ENCODE data around the gene ITGA1. TPM values are rescaled to one million over a fixed set of nuclear protein-coding genes. Genes with fewer than 3 reads are reported as not detected.

ITGA1 gene
- polyA plus RNA-seq, 3 donors: 0.33 to 0.89 (median 0.79) TPM

DNA sequence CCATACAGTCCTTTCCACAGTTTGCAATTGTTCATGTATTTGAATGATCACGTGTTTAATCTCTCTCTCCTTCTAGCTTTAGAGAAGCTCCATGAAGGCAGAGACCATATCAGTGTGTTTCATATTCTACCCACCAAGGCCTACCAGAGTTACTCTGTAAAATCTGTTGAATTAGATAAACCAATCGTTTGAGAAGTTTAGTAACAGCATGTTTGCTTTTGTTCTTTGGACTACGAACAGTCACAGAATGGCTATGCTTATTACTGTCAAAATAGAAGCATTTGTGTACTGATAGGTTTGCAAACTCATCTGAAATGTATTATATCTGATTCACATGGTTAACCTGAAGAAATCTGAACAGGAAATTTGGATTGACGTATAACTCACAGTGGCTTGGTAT is 93.8 kb downstream of the ITGA1 start:
- H3K79me2 ChIP-seq (ENCODE audit: insufficient read depth, low read length): no peaks in the 10 kb centered on the region
- no peak overlapping the region for H3K27ac Mint-ChIP-seq

DNA sequence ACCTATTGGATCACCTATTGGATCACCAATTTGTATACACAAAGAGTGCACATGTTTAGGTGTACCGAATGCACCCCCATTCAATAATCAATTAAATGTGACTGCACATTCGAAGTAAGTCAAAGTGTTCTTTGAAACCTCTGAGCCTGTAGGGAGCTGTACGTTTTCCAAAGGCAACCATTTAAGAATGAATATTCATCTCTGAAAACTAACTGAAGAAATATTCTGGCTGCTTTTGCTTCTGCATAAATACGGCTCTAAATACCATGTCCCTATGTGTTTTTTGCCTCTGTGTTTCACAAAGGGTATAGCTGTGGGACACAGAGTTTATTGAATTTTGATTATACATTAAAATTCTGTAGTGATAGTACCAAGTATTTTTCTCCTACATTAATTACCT is 95.4 kb downstream of the ITGA1 start:
- no peak overlapping the region for H3K27ac ChIP-seq (ENCODE audit: low read depth in 1 of 2, low read length in 2 of 2)
- no peaks in the 10 kb centered on the region for H3K79me2 ChIP-seq (ENCODE audit: insufficient read depth, low read length)
- 93% methylated on average over 2 of the region's 4 CpGs for WGBS (ENCODE audit: insufficient coverage)
- Mint-ChIP-seq H3K9me3 (peaks cover 0 to 12% (median 1%) of the 10 kb centered on the region in 7 donors), H3K27me3 (ENCODE audit: low read depth in 3 of 3) (peaks cover 2 to 10% (median 2%) of the 10 kb centered on the region in 3 donors), H3K4me1 (no peaks in the 10 kb centered on the region), H3K36me3 (no peaks in the 10 kb centered on the region), H3K4me3 (no peak overlapping the region), H3K27ac (no peak overlapping the region)
- H2AFZ ChIP-seq (ENCODE audit: insufficient read depth, low read depth, low read length, poor library complexity, severe bottlenecking): no peak overlapping the region
- no peaks in the 10 kb centered on the region for H3K9me3 ChIP-seq (replicated peaks in 1 of 2; ENCODE audit: control insufficient read depth in 1 of 2, insufficient read depth in 1 of 2, low read length in 2 of 2)
- no peaks in the 10 kb centered on the region for H3K4me1 ChIP-seq (ENCODE audit: control insufficient read depth in 1 of 2, insufficient read depth in 2 of 2, low read length in 2 of 2)
- no peaks in the 10 kb centered on the region for H4K20me1 ChIP-seq (ENCODE audit: insufficient read depth, low read length)
- no peaks in the 10 kb centered on the region for H3K27me3 ChIP-seq (ENCODE audit: control insufficient read depth in 2 of 2, insufficient read depth in 2 of 2, low read length in 2 of 2)
- TF ChIP-seq, protein P1, sequence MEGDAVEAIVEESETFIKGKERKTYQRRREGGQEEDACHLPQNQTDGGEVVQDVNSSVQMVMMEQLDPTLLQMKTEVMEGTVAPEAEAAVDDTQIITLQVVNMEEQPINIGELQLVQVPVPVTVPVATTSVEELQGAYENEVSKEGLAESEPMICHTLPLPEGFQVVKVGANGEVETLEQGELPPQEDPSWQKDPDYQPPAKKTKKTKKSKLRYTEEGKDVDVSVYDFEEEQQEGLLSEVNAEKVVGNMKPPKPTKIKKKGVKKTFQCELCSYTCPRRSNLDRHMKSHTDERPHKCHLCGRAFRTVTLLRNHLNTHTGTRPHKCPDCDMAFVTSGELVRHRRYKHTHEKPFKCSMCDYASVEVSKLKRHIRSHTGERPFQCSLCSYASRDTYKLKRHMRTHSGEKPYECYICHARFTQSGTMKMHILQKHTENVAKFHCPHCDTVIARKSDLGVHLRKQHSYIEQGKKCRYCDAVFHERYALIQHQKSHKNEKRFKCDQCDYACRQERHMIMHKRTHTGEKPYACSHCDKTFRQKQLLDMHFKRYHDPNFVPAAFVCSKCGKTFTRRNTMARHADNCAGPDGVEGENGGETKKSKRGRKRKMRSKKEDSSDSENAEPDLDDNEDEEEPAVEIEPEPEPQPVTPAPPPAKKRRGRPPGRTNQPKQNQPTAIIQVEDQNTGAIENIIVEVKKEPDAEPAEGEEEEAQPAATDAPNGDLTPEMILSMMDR (IDR thresholded peaks at IDR 0.05): no peak
- no peaks in the 10 kb centered on the region for H3K36me3 ChIP-seq (replicated peaks in 1 of 2; ENCODE audit: control insufficient read depth in 1 of 2, insufficient read depth in 2 of 2, low read length in 2 of 2)
- DNase-seq: no peak
- no peak overlapping the region for H3K4me2 ChIP-seq (replicated peaks; ENCODE audit: extremely low read depth, low read length, poor library complexity, severe bottlenecking)
- no peak overlapping the region for H3K4me3 ChIP-seq (replicated peaks in 1 of 3; ENCODE audit: low read depth in 2 of 3, low read length in 3 of 3)
- intact Hi-C loops (cut with micrococcal nuclease): no loop called here
- no peak overlapping the region for H3K9ac ChIP-seq (ENCODE audit: insufficient read depth, low read length, poor library complexity, severe bottlenecking)

More for the DNA sequence above, 93.8 kb downstream of the ITGA1 start:
- TF ChIP-seq, protein P1 (IDR thresholded peaks at IDR 0.05): no peak
- H3K4me3 ChIP-seq (replicated peaks in 1 of 3; ENCODE audit: low read depth in 2 of 3, low read length in 3 of 3): no peak overlapping the region
- H3K4me3 Mint-ChIP-seq: no peak overlapping the region
- no peaks in the 10 kb centered on the region for H3K27me3 ChIP-seq (ENCODE audit: control insufficient read depth in 2 of 2, insufficient read depth in 2 of 2, low read length in 2 of 2)
- no peak overlapping the region for H3K27ac ChIP-seq (ENCODE audit: low read depth in 1 of 2, low read length in 2 of 2)
- no peaks in the 10 kb centered on the region for H3K36me3 Mint-ChIP-seq
- peaks cover 0 to 6% (median 2%) of the 10 kb centered on the region in 7 donors for H3K9me3 Mint-ChIP-seq
- H3K27me3 Mint-ChIP-seq (ENCODE audit: low read depth in 3 of 3): peaks cover 0 to 10% (median 3%) of the 10 kb centered on the region in 3 donors
- intact Hi-C loops (cut with micrococcal nuclease): no loop called here
- no peaks in the 10 kb centered on the region for H3K36me3 ChIP-seq (replicated peaks in 1 of 2; ENCODE audit: control insufficient read depth in 1 of 2, insufficient read depth in 2 of 2, low read length in 2 of 2)
- no peaks in the 10 kb centered on the region for H4K20me1 ChIP-seq (ENCODE audit: insufficient read depth, low read length)
- H3K4me1 Mint-ChIP-seq: no peaks in the 10 kb centered on the region
- no peak for DNase-seq
- no peak overlapping the region for H2AFZ ChIP-seq (ENCODE audit: insufficient read depth, low read depth, low read length, poor library complexity, severe bottlenecking)
- H3K9me3 ChIP-seq (replicated peaks in 1 of 2; ENCODE audit: control insufficient read depth in 1 of 2, insufficient read depth in 1 of 2, low read length in 2 of 2): no peaks in the 10 kb centered on the region
- WGBS (ENCODE audit: insufficient coverage): 100% methylated on average over 1 of the region's 4 CpGs
- no peak overlapping the region for H3K9ac ChIP-seq (ENCODE audit: insufficient read depth, low read length, poor library complexity, severe bottlenecking)
- H3K4me2 ChIP-seq (replicated peaks; ENCODE audit: extremely low read depth, low read length, poor library complexity, severe bottlenecking): no peak overlapping the region
- H3K4me1 ChIP-seq (ENCODE audit: control insufficient read depth in 1 of 2, insufficient read depth in 2 of 2, low read length in 2 of 2): no peaks in the 10 kb centered on the region

Measured in CD14-positive monocyte (primary cell).